Cerebellar cortex (tissue), 1 donor: ENCODE data around the gene TUBB4A.
A peak's percentile ranks its signal among the peaks of the same experiment; 100 is the strongest.
"Not testable (repeated sequence)": the region's sequence is repeated elsewhere in the genome, so short reads cannot be mapped to it uniquely, and the experiment has no call there.

ENCODE experiments used
- DNase-seq: peaks from one replicate; pipeline ENCODE4 v3.0.0-alpha.2; 2015; ENCODE audit warnings: low spot score

Gene TUBB4A

DNA sequence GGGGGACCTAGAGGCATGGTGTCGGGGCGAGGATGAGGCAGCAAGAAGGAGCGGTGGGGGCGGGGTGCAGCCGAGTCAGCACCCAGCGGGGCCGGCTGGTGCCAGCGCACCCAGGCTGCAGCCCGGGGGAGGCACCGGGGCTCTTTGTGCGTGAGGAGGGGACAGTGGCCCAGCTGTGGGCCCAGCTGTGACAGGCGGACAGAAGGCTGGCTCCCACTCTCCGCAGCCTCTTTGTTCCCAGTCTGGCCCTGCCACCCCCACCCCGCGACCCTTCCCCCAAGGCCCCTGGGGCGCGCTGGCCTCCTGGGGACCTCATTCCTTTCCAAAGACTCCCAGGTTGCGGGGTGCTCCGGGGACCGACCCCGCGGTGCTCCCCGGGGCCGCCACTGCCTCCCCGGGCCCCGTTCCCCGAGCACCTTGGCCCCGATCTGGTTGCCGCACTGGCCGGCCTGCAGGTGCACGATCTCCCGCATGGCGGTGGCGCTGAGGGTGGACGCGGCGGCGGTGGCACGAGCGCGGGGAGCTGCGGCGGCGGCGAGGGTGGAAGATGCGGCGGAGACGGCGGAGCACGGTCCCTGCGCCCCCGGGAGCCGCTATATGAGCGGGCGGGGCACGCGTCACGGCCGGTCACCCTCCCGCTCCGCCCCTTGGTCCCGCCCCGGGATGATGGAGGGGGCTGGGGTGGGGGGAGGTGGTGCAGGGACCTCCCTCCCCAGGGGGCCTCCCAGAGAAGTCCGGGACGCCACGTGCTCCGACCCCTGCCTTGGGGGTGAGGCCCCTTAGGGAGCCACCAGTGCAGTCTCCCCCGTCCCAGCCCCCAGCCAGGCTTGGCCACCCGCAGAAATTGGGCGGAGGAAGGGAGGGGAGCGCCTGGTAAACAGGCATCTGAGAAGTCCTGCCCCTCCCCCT, at the start of gene TUBB4A:
Gene TUBB4A (minus strand): TSS at position 570 of the 909 bp plus-strand sequence. CDS start 97 bp downstream, at position 473.
- peak; percentile 81 for DNase-seq

DNA sequence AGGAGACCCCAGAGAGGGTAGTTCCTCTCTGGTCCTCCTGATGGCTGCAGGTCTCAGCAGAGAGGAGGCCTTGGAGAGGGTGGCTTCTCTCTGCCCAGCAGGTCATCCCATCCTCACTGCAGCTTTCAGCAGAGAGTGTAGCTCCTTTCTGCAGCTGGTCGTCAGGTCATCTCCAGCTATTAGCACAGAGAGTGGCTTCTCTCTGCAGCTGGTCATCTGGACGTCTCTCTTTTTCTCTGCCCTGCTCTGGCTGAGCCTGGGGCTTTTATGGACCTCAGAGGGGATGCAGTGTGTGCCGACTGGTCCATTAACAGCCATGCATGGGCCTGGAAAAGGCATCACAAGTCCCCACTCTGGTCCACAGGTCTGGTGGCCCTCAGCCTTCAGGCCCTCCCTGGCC, 49.0 kb upstream of the TUBB4A start:
- no peak for DNase-seq

DNA sequence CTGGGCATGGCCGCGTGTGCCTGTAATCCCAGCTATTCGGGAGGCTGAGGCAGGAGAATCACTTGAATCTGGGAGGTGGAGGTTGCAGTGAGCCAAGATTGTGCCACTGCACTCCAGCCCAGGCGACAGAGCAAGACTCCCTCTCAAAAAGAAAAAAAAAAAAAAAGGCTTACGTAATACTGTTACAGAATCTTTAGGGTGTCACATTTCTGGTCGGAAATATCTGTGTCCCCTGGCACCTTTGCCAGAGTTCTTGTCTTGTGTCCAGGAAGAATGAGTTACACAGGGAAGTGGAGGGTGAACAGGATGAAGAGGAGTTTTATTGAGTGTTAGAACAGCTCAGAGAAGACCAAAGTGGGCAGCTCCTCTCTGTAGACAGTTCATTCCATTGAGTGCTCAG, 48.6 kb upstream of the TUBB4A start:
- not testable (repeated sequence) for DNase-seq

DNA sequence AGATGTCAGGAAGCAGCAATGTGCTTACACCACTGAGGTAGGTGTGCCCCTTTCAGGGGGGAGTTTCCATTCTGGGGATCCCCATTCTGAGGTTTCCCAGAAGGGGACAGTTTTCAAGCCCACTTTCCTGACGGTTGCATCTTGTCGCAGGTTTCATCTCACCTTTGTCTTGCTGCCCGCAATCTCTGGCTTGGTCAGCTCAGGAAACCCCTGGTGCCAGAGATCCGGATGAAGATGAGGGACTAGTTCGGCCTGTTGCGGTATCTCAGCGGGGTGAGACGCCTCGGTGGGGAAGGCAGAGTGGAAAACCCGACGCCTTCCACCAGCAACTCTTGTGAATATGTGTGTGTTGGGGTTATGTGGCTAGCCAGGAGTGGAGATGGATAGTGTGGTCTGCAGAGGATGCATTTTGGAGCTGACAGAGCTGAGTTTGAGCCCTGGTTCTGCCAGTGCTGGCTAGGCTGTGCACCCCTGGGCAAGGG, 41.8 kb upstream of the TUBB4A start:
- DNase-seq: no peak

DNA sequence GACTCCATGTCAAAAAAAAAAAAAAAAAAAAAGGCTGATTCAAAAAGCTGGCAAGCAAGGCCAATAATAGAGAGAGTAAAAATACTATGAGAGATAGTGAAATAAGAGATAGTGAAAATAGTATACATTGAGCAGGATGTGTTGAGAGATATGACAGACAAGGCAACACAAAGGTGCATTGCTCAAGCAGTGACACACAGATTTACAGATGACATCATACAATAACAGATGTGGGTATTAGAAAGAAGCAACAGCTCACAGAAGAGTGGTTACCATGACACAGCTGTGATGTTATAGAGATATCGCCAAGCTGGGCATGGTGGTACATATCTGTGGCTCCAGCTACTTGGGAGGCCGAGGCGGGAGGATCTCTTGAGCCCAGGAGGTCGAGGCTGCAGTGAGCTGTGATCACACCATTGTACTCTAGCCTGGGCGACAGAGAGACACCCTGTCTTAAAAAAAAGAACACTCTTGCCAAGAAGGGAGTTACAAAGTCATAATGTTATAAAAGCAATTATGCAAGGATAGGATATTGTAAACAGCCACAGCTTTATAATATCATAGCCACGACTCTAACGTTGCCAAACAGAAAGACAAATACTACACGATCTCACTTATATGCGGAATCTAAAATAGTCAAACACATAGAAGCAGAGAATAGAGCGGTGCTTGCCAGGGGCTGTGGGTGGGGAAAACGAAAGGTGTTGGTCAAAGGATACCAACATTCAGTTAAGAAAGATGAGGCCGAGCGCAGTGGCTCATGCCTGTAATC, 39.0 kb upstream of the TUBB4A start:
- DNase-seq: no peak

DNA sequence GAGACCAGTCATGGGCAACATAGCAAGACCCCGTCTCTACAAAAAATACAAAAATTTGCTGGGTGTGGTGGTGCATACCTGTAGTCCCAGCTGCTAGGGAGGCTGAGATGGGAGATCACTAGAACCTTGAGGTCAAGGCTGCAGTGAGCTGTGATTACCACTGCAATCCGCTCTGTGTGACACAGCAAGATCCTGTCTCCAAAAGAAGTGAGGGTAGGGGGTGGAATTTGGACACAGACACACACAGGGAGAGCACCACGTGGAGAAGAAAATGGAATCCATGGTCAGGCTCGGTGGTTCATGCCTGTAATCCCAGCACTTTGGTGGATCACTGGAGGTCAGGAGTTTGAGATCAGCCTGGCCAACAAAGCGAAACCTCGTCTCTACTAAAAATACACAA, 37.4 kb upstream of the TUBB4A start:
- no peak for DNase-seq

DNA sequence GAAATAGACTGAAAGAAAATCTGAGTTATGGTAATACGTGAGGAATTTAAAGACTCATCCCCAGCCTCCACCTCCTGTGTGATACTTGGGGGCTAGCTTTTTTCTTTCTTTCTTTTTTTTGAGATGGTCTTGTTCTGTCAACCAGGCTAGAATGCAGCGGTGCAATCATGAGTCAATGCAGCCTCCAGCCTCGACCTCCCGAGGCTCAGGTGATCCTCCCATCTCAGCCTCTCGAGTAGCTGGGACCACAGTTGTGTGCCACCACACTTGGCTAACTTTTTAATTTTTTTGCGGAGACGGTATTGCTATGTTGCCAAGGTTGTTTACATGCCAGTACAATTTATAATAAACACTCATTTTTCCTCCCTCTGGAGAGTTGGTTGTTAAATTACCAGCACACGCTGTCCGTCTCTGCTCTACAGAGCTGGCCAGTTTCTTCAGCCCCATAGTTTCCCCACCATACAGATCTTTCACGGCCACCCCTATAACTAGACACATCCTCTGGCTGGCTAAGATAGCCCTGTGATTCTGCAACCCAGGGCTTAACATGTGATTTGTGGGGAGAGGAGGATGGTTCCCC, 33.5 kb upstream of the TUBB4A start:
- no peak for DNase-seq

DNA sequence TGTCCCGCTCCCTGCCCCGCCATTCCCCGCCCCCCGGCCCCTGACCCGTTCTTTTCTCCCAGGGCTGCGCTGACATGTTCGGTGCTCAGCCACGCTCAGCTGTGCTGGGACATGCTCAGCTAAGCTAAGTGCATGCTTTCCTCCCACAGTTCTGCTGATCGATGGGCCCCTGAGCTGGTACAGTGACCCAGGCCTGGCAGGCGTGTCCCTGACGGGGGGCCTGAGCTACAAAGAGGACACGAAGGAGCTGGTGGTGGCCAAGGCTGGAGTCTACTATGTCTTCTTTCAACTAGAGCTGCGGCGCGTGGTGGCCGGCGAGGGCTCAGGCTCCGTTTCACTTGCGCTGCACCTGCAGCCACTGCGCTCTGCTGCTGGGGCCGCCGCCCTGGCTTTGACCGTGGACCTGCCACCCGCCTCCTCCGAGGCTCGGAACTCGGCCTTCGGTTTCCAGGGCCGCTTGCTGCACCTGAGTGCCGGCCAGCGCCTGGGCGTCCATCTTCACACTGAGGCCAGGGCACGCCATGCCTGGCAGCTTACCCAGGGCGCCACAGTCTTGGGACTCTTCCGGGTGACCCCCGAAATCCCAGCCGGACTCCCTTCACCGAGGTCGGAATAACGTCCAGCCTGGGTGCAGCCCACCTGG, 32.5 kb upstream of the TUBB4A start:
- DNase-seq: no peak

DNA sequence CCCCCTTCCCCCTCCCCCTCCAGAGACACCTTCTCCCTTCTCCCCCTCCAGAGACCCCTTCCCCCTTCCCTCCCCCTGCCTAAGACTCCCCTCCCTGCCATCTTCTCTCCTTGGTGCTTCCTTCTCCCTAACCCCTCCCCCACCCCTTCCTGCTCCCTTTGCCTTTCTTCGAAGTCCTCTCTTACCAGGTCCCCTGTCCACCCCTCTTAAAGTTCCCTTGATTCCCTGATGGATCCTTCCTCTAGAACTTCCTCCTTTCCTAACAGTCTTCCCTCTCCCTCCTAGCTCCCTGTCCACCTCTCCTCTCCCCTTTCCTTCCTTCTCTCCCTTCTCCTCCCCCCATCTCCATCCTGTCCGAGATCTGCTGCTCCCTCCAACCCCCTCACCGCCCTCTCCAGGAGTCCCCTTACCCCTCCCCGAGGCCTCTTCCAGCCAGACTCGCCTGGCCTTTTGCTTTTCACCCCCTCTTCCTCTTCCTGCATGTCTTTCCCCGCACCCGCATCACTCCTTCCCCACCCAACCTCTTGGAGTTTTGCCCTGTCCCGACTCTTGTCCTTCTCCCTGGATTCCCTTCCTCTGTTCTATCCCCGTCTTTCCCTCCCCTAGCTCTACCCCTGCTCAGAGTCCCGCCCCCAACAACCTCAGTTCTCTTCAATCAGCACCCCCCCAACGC, 31.8 kb upstream of the TUBB4A start:
- no peak for DNase-seq

DNA sequence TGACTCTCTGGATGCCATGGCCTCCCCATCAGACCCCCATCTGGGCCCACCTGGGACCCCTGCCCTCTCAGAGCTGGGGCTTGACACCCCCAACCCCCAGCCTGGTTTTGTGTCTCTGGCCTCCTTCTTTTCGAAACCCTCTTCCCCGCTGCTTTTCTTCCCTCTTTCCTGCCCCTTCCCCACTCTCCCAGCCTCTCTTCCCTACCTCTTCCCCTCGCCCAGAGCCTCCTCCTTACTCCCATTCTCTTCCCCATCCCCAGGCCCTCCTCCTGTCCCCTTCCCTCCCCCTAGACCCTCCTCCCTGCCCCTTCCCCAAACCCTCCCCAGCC, 30.9 kb upstream of the TUBB4A start:
- DNase-seq: no peak

DNA sequence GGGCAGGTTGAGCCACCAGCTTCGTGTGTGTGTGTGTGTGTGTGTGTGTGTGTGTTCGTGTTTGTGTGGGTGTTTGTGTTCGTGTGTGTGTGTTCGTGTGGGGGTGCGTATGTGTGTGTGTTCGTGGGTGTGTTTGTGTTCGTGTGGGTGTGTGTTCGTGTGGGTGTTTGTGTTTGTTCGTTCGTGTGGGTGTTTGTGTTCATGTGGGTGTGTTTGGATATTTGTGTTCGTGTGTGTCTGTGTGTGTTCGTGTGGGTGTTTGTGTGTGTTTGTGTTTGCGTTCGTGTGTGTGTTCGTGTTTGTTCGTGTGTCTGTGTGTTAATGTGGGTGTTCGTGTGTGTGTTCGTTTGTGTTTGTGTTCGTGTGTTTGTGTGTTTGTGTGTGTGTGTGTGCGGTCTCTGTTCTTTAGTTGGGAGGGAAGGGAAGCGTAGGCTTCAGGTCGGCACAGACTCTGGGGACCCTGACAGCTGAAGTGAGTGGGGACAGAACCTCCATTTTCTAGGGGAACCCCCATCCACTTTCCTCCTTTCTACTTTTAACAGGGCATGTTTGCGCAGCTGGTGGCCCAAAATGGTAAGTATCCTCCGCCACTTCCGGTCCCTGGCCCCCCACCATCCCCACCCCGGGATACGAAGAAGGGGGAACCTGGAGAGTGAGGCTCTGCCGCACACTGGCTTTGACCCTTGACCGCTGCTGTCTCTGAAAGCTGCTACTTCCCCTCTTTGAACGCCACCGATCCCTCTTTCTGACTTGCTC, 30.3 kb upstream of the TUBB4A start:
- no peak for DNase-seq

DNA sequence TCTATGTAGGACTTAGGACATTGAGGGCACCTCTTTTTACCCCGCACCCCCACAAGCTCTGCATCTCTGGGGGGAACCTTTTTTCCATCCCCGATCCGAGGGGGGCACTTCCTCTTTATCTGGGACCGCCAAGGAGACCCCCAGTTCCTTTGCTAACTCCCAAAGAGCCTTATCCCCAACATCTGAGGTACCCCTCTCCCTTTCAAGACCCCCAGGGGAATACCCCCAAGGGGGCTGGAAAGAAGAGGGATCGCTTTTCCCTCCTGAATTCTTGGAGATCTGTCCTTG, 29.8 kb upstream of the TUBB4A start:
- no peak for DNase-seq

DNA sequence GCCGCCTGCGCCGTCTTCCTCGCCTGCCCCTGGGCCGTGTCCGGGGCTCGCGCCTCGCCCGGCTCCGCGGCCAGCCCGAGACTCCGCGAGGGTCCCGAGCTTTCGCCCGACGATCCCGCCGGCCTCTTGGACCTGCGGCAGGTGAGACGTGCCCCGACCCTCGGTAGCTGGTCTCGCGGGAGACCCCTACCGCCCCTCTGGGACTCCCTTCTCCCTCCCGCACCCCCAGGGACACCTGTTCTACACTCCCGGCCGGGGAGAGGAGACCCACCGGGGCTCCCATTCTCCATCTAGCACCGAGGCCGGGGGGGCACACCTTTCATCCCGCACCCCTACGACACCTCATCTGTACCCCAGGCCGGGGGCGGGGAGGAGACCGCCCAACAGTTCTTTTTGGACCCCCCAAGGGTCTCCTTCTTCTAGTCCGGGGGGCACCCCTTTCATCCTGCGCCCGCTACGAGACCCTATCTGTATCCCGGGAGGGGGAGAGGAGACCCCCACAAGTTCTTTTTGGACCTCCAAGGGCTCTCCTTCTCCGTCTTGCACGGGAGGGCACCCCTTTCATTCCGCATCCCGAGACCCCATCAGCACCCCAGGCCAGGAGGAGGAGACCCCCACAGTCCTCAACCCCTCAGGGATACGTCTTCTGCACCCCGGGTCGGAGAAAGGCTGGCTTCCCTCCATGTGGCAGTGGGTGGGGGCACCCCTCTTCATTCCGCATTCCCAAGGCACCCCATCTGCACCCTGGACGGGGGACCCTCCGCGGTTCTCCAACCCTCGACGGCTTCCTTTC, 29.2 kb upstream of the TUBB4A start:
- no peak for DNase-seq

DNA sequence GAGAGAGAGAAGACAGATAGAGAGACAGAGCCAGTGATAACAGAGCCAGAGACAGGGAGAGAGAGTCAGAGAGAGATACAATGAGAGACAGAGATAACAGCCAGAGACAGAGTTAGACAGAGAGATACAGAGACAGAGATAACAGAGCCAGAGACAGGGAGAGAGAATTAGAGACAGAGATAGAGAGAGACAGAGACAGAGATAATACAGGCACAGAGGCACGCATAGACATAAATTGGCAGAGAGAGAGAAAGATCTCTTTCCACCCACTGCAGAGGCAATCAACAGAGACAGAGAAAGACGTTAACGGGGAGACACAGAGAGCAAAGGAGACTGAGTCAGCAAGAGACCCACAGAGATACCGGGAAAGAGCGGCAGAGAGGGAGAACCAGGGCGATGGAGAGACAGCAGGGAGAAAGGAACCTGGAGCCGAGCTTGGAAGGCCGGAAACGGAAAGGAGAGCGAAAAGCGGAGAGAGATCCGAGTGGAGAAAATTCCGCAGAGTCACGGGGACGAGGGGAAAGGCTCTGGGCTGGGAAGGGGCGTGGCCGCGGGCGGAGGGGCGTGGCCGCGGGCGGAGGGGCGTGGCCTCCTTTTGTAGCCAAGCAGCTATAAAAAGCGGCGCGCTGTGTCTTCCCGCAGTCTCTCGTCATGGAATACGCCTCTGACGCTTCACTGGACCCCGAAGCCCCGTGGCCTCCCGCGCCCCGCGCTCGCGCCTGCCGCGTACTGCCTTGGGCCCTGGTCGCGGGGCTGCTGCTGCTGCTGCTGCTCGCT, 28.5 kb upstream of the TUBB4A start, which contains the start of gene TNFSF9:
Gene TNFSF9 (plus strand): TSS at position 641 of the 777 bp plus-strand sequence. CDS start 11 bp downstream, at position 652.
- DNase-seq: peak; percentile 94

DNA sequence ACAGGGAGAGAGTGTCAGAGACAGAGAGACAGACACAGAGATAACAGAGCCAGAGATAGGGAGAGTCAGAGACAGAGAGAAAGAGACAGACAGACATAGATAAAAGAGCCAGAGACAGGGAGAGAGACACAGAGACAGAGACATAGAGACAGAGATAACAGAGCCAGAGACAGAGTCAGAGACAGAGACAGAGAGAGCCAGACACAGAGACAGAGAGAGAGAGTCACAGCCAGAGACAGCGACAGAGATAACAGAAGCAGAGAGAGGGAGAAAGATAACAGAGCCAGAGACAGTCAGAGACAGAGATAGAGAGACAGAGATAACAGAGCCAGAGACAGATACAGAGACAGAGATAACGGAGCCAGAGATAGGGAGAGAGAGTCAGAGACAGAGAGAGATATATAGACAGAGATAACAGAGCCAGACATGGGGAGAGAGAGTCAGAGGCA, 27.9 kb upstream of the TUBB4A start:
- DNase-seq: no peak

DNA sequence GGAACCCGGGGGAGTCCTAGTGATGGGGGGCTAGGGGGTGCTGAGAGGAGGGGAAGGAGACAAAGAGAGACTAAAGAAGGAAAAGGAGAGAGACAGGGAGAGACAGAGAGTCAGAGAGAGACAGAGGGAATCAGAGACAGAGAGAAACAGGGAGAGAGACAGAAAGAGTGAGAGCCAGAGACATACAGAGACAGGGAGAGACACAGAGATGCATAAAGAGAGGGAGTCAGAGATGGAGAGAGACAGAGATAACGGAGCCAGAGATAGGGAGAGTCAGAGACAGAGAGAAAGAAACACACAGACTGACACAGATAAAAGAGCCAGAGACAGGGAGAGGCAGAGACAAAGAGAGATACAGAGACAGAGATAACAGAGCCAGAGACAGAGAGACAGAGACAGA, 27.2 kb upstream of the TUBB4A start:
- DNase-seq: no peak

DNA sequence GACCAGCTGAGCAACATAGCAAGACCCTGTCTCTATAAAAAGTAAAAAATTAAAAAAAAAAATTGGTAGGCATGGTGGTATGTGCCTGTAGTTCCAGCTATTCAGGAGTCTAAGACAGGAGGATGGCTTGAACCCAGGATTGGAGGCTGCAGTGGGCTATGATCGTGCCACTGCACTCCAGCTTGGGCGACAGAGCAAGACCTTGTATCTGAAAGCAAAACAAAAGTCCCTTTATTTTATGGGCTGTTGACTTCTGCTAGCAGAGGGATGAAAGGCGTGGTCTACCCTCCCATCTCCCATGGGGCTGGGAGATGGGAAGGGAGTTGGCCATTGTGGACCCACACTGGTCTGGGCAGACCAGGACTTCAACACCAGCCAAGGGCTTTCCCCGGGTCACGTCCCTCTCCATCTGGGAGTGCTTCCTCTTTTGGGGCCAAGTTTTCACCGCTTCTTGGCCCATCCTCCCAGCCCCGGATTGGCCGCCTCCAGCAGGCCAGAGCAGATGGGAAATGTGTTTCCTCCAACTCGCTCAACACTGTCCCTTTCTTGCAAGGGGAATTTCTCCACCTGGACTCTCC, 26.5 kb upstream of the TUBB4A start:
- peak; percentile 66 for DNase-seq

DNA sequence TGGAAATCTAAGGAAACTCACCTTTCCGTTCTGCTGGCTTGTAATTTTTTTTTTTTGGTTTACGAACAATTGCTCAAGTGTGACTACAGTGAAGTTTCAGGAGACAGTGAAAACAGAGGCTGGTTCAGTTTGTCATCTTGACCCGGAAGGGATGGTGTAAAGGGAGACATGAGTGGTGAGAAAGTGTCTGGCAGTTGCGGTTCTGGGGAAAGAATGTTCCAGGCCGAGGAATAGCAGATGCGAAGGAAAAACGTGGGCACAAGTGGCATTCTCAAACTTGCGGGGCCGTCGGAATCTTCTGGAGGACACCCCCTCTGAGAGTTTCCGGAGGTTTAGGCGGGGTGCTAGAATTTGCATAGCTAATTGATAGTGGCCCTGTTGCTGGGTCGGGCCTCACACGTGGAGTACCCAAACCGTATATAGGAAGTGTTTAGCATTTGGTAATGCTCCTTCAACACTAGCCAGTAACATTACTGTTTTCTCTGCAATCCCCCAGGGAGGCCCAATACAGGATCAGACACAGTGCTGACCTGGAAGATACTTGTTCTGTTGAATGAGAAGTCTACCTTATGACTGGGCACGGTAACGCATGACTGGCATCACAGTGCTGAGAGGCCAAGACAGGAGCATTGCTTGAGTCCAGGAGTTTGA, 25.9 kb upstream of the TUBB4A start:
- DNase-seq: no peak
